ENCODE measurements around the gene RGP1.

RGP1 gene

GRCh38 chr9:35767458-35767857, 18.4 kb downstream of the RGP1 start:
- DNase-seq: no peak

- no peak for DNase-seq
Measured at GRCh38 chr9:35769763-35770162, 20.7 kb downstream of the RGP1 start.

- DNase-seq: no peak
Measured at GRCh38 chr9:35771075-35771433, 22.0 kb downstream of the RGP1 start.

- DNase-seq: no peak
Measured at GRCh38 chr9:35771534-35771933, 22.4 kb downstream of the RGP1 start.

GRCh38 chr9:35771943-35772342, 22.9 kb downstream of the RGP1 start:
- DNase-seq: no peak

GRCh38 chr9:35774907-35775635, 26.0 kb downstream of the RGP1 start:
- peak in 5 of 51 donors; percentile 10 to 19 (median 14) for DNase-seq

- DNase-seq: no peak
Measured at GRCh38 chr9:35776018-35776417, 26.9 kb downstream of the RGP1 start.

- DNase-seq: no peak
Measured at GRCh38 chr9:35778496-35778895, 29.4 kb downstream of the RGP1 start.

- DNase-seq: no peak
Measured at GRCh38 chr9:35781066-35781465, 32.0 kb downstream of the RGP1 start.

GRCh38 chr9:35783418-35783817, 34.3 kb downstream of the RGP1 start:
- DNase-seq: no peak

- no peak for DNase-seq
Measured at GRCh38 chr9:35789541-35789940, 40.5 kb downstream of the RGP1 start.

- DNase-seq: no peak
Measured at GRCh38 chr9:35790025-35790384, 40.9 kb downstream of the RGP1 start.

- DNase-seq: peak in 41 of 51 donors; percentile 11 to 77 (median 46)
Measured at GRCh38 chr9:35790385-35791296, 41.6 kb downstream of the RGP1 start.

GRCh38 chr9:35791297-35791921, 42.3 kb downstream of the RGP1 start, which contains the start of gene NPR2:
Gene NPR2 (plus strand): TSS chr9:35791591. CDS start chr9:35792409, 818 bp downstream.
- peak in 13 of 51 donors; percentile 12 to 47 (median 32) for DNase-seq

GRCh38 chr9:35792024-35792813, 43.1 kb downstream of the RGP1 start:
- peak in 1 of 51 donors; percentile 8 for DNase-seq

- DNase-seq: no peak
Measured at GRCh38 chr9:35792826-35793225, 43.7 kb downstream of the RGP1 start.

- no peak for DNase-seq
Measured at GRCh38 chr9:35793461-35793860, 44.4 kb downstream of the RGP1 start.

- DNase-seq: no peak
Measured at GRCh38 chr9:35795695-35796094, 46.6 kb downstream of the RGP1 start.

- DNase-seq: no peak
Measured at GRCh38 chr9:35797311-35798109, 48.4 kb downstream of the RGP1 start.

GRCh38 chr9:35798658-35799374, 49.7 kb downstream of the RGP1 start:
- DNase-seq: peak in 1 of 51 donors; percentile 66
